GM18517 (cell line): ENCODE results near the gene LRRC37B.
"Not testable (repeated sequence)": the region's sequence is repeated elsewhere in the genome, so short reads cannot be mapped to it uniquely, and the experiment has no call there.

ENCODE experiments used
- ATAC-seq: cut with Tn5 transposase; IDR thresholded peaks from one replicate; pipeline ENCODE4 v1.9.1; 2021; ENCODE audit warnings: mild to moderate bottlenecking, moderate library complexity; ENCODE audit not compliant: unreplicated experiment

The LRRC37B gene

GRCh38 chr17:32041306-32041875 is 34.2 kb downstream of the LRRC37B start:
- not testable (repeated sequence) for ATAC-seq

GRCh38 chr17:32042266-32042665 is 35.1 kb downstream of the LRRC37B start:
- not testable (repeated sequence) for ATAC-seq

GRCh38 chr17:32045611-32046010 is 38.4 kb downstream of the LRRC37B start:
- ATAC-seq: not testable (repeated sequence)

- ATAC-seq: not testable (repeated sequence)
Observed at GRCh38 chr17:32047663-32048062, 40.5 kb downstream of the LRRC37B start.

GRCh38 chr17:32054985-32055384 is 47.8 kb downstream of the LRRC37B start:
- ATAC-seq: not testable (repeated sequence)

GRCh38 chr17:32055425-32055824 is 48.2 kb downstream of the LRRC37B start:
- ATAC-seq: not testable (repeated sequence)

GRCh38 chr17:32056500-32056899 is 49.3 kb downstream of the LRRC37B start:
- not testable (repeated sequence) for ATAC-seq

- not testable (repeated sequence) for ATAC-seq
Observed at GRCh38 chr17:32057460-32058105, 50.4 kb downstream of the LRRC37B start.

GRCh38 chr17:32060695-32061094 is 53.5 kb downstream of the LRRC37B start:
- not testable (repeated sequence) for ATAC-seq

- ATAC-seq: not testable (repeated sequence)
Observed at GRCh38 chr17:32061840-32062239, 54.7 kb downstream of the LRRC37B start.

- not testable (repeated sequence) for ATAC-seq
Observed at GRCh38 chr17:32064091-32064490, 56.9 kb downstream of the LRRC37B start.

- ATAC-seq: not testable (repeated sequence)
Observed at GRCh38 chr17:32066123-32066680, 59.0 kb downstream of the LRRC37B start.

GRCh38 chr17:32066863-32067642 is 59.9 kb downstream of the LRRC37B start:
- not testable (repeated sequence) for ATAC-seq

GRCh38 chr17:32069067-32069466 is 61.9 kb downstream of the LRRC37B start:
- ATAC-seq: not testable (repeated sequence)

GRCh38 chr17:32071961-32072360 is 64.8 kb downstream of the LRRC37B start:
- ATAC-seq: peak; percentile 77

GRCh38 chr17:32073131-32073530 is 65.9 kb downstream of the LRRC37B start:
- ATAC-seq: not testable (repeated sequence)

- ATAC-seq: not testable (repeated sequence)
Observed at GRCh38 chr17:32079753-32080152, 72.6 kb downstream of the LRRC37B start.

GRCh38 chr17:32083550-32083979 is 76.4 kb downstream of the LRRC37B start:
- ATAC-seq: not testable (repeated sequence)

- not testable (repeated sequence) for ATAC-seq
Observed at GRCh38 chr17:32084003-32084941, 77.1 kb downstream of the LRRC37B start.
